DND-41 (cell line): Measurements from ENCODE around the gene ATF5.
A peak's percentile ranks its signal among the peaks of the same experiment; 100 is the strongest.

Source experiments
- ATAC-seq: fragments of 200-7000 bp; cut with Tn5 transposase; 3 replicates; pipeline ENCODE4 v1.9.1; 2021; ENCODE audit warnings: low read depth; ENCODE audit not compliant: insufficient read depth
- DNase-seq: peaks from one replicate; pipeline ENCODE4 v3.0.0-alpha.2; 2020
- H2AFZ ChIP-seq: 2 replicates; pipeline ENCODE4 v1.6.0; 2012; ENCODE audit warnings: low read depth, low read length
- H3K27ac ChIP-seq: 2 replicates; pipeline ENCODE4 v1.5.1; 2012; ENCODE audit warnings: low read length, inconsistent platforms
- H3K27me3 ChIP-seq: fragments of 200-600 bp; sonication (generic); 2 replicates; pipeline ENCODE4 v1.6.0; 2012; ENCODE audit warnings: low read length, mild to moderate bottlenecking, inconsistent platforms; ENCODE audit not compliant: insufficient read depth, poor library complexity
- H3K36me3 ChIP-seq: 2 replicates; pipeline ENCODE4 v1.5.1; 2012; ENCODE audit warnings: low read length, inconsistent platforms; ENCODE audit not compliant: insufficient read depth
- H3K4me1 ChIP-seq: 2 replicates; pipeline ENCODE4 v1.5.1; 2012; ENCODE audit warnings: mild to moderate bottlenecking, low read length; ENCODE audit not compliant: insufficient read depth
- H3K4me2 ChIP-seq: 2 replicates; pipeline ENCODE4 v1.6.0; 2012; ENCODE audit warnings: mild to moderate bottlenecking, moderate library complexity, low read length, inconsistent platforms; ENCODE audit not compliant: insufficient read depth
- H3K4me3 ChIP-seq, 2 experiments: fragments of 200-600 bp in 1 of 2; shearing (Covaris generic) in 1 of 2; 2 replicates each; pipeline ENCODE4 v1.5.1; 2012 to 2016; ENCODE audit warnings: inconsistent platforms in 2 of 2, low read length in 2 of 2, mild to moderate bottlenecking in 2 of 2, low read depth in 1 of 2, moderate library complexity in 1 of 2
- H3K79me2 ChIP-seq: 2 replicates; pipeline ENCODE4 v1.6.0; 2012; ENCODE audit warnings: low read length, inconsistent platforms; ENCODE audit not compliant: insufficient read depth
- H3K9ac ChIP-seq: 2 replicates; pipeline ENCODE4 v1.6.0; 2012; ENCODE audit warnings: low read depth, mild to moderate bottlenecking, inconsistent platforms, low read length, moderate library complexity
- H3K9me3 ChIP-seq: 2 replicates; pipeline ENCODE4 v1.5.1; 2012; ENCODE audit warnings: low read length, moderate library complexity, mild to moderate bottlenecking, inconsistent platforms; ENCODE audit not compliant: insufficient read depth, severe bottlenecking
- H4K20me1 ChIP-seq: 2 replicates; pipeline ENCODE4 v1.6.0; 2012; ENCODE audit warnings: low read length; ENCODE audit not compliant: insufficient read depth
- EZH2 ChIP-seq: IDR thresholded peaks from 3 replicates; pipeline ENCODE4 v1.6.1; 2012; ENCODE audit warnings: borderline replicate concordance, low read depth, mild to moderate bottlenecking, moderate library complexity, low read length, inconsistent platforms; ENCODE audit not compliant: severe bottlenecking
- TF ChIP-seq, protein P1 (sequence below): IDR thresholded peaks from 2 replicates; pipeline ENCODE4 v1.5.1; 2012; ENCODE audit warnings: borderline replicate concordance, low read length, moderate library complexity, mild to moderate bottlenecking; ENCODE audit not compliant: poor library complexity, severe bottlenecking; ENCODE audit errors: extremely low read depth

ATF5 gene

DNA sequence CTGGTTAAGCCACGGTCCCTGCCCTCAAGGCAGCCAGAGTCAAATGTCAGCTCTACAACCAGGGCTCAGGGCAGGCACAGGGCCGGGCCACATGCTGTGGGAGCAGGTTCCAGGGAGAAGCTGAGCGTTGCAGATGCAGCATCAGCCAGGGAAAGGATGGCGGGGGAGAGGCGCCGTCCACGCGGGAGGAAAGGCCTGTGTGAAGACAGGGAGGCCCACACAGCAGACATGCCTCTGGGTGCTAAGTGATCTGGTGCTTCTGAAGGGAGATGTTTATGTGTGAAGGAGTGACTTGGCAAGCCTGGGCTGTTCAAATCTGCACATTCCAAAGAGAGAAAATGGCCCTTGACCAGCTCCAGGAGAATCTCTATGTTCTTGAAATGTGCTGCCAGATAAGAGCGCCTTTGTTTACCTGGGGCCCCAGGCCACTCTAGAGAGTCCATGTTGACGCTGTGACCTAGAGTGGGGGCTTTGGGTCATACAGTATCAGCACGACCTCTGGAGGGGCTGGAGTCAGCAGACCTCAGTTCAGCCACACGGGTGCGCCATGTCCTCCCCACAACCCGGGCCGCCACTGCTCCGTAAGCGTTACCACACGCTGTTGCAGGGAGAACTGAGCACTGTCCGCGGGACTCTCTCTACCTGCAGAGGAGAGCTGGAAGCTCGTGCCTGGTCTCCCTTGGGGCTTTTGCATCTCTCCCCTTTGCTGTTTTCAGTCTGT is 15.9 kb upstream of the ATF5 start:
- Histone ChIP-seq H3K4me1 (no peaks in the 10 kb centered on the region), H3K79me2 (peaks cover 93% of the 10 kb centered on the region), H3K4me3 (no peak overlapping the region), H3K9me3 (no peaks in the 10 kb centered on the region), H3K4me2 (no peak overlapping the region), H2AFZ (no peak overlapping the region), H3K27me3 (no peaks in the 10 kb centered on the region), H4K20me1 (peaks cover 90% of the 10 kb centered on the region), H3K9ac (no peak overlapping the region), H3K27ac (no peak overlapping the region), H3K36me3 (peaks cover 94% of the 10 kb centered on the region)
- TF ChIP-seq, protein P1, sequence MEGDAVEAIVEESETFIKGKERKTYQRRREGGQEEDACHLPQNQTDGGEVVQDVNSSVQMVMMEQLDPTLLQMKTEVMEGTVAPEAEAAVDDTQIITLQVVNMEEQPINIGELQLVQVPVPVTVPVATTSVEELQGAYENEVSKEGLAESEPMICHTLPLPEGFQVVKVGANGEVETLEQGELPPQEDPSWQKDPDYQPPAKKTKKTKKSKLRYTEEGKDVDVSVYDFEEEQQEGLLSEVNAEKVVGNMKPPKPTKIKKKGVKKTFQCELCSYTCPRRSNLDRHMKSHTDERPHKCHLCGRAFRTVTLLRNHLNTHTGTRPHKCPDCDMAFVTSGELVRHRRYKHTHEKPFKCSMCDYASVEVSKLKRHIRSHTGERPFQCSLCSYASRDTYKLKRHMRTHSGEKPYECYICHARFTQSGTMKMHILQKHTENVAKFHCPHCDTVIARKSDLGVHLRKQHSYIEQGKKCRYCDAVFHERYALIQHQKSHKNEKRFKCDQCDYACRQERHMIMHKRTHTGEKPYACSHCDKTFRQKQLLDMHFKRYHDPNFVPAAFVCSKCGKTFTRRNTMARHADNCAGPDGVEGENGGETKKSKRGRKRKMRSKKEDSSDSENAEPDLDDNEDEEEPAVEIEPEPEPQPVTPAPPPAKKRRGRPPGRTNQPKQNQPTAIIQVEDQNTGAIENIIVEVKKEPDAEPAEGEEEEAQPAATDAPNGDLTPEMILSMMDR: peak; percentile 13
- no peak for TF ChIP-seq EZH2
- ATAC-seq (no peak), DNase-seq (no peak)

- H3K4me3 ChIP-seq: no peak overlapping the region
- peaks cover 93% of the 10 kb centered on the region for H3K79me2 ChIP-seq
- H3K9ac ChIP-seq: no peak overlapping the region
- H2AFZ ChIP-seq: no peak overlapping the region
- peaks cover 93% of the 10 kb centered on the region for H3K36me3 ChIP-seq
- H3K27me3 ChIP-seq: no peaks in the 10 kb centered on the region
- no peaks in the 10 kb centered on the region for H3K4me1 ChIP-seq
- H3K27ac ChIP-seq: no peak overlapping the region
- H3K4me2 ChIP-seq: no peak overlapping the region
- H4K20me1 ChIP-seq: peaks cover 89% of the 10 kb centered on the region
- no peak for ATAC-seq
- no peaks in the 10 kb centered on the region for H3K9me3 ChIP-seq
- no peak for DNase-seq
- TF ChIP-seq, protein P1: no peak
- no peak for TF ChIP-seq EZH2
Measured at GRCh38 chr19:49913720-49914119, 15.3 kb upstream of the ATF5 start.

GRCh38 chr19:49915271-49915670 is 13.7 kb upstream of the ATF5 start:
- ATAC-seq (0 out of 3 replicates have a peak, but pooled peaks have one; percentile 39), DNase-seq (no peak)
- H3K27me3 ChIP-seq: no peaks in the 10 kb centered on the region
- H3K4me1 ChIP-seq: no peaks in the 10 kb centered on the region
- H3K9me3 ChIP-seq: no peaks in the 10 kb centered on the region
- H3K4me3 ChIP-seq: no peak overlapping the region
- H3K9ac ChIP-seq: no peak overlapping the region
- no peak overlapping the region for H3K4me2 ChIP-seq
- TF ChIP-seq, protein P1: peak; percentile 45
- no peak for TF ChIP-seq EZH2
- no peak overlapping the region for H3K27ac ChIP-seq
- H3K79me2 ChIP-seq: peaks cover 92% of the 10 kb centered on the region
- no peak overlapping the region for H2AFZ ChIP-seq
- peaks cover 86% of the 10 kb centered on the region for H4K20me1 ChIP-seq
- H3K36me3 ChIP-seq: peaks cover 90% of the 10 kb centered on the region
